Measurements from ENCODE around the gene ZSCAN25. TPM values are rescaled to one million over a fixed set of nuclear protein-coding genes. Genes with fewer than 3 reads are reported as not detected.

The ZSCAN25 gene
- polyA plus RNA-seq, 1 donor from 2014 or later = 12.2 TPM

DNA sequence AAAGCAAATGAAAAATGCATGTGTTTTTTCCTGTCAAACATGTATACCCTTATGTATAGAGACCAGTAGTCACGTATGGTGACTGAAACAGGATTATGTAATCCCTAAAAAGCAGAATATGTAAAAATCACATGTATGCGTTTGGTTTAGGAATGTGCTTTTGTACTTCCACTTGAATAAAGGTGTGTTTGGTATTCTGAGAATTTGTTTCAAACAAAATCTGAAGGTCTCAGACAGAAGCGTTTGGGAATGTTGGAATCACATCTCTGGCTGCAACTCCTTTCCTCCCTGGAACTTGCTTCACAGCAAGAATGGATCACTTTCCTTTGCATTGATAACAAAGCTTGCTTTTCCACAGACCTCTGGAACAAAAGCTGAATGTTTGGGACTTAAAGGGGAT lies 40.5 kb upstream of the ZSCAN25 start:
- Histone ChIP-seq H3F3A (ENCODE audit: insufficient read depth, low read length, poor library complexity, severe bottlenecking) (no peaks in the 10 kb centered on the region), H3K4me3 (ENCODE audit: low read length) (no peak overlapping the region), H3K27me3 (ENCODE audit: insufficient read depth, low read depth, low read length) (no peaks in the 10 kb centered on the region), H3K4me2 (ENCODE audit: low read length) (no peak overlapping the region), H3K79me2 (replicated peaks; ENCODE audit: insufficient read depth, low read length) (no peaks in the 10 kb centered on the region), H3K9ac (ENCODE audit: low read length) (no peak overlapping the region), H3K9me3 (ENCODE audit: low read length) (no peaks in the 10 kb centered on the region), H2AFZ (ENCODE audit: low read depth, low read length) (no peak overlapping the region), H3K9me2 (ENCODE audit: insufficient read depth, low read length) (no peaks in the 10 kb centered on the region), H3K36me3 (ENCODE audit: insufficient read depth, low read length) (peaks cover 3% of the 10 kb centered on the region), H4K20me1 (ENCODE audit: insufficient read depth) (no peaks in the 10 kb centered on the region), H3K27ac (ENCODE audit: low read length) (no peak overlapping the region)
- TF ChIP-seq MXI1 (conservative IDR thresholded peaks at IDR 0.05; ENCODE audit: poor library complexity, severe bottlenecking) (no peak), EP300 (conservative IDR thresholded peaks at IDR 0.05; ENCODE audit: poor library complexity, severe bottlenecking) (no peak)
- TF ChIP-seq, protein P1, sequence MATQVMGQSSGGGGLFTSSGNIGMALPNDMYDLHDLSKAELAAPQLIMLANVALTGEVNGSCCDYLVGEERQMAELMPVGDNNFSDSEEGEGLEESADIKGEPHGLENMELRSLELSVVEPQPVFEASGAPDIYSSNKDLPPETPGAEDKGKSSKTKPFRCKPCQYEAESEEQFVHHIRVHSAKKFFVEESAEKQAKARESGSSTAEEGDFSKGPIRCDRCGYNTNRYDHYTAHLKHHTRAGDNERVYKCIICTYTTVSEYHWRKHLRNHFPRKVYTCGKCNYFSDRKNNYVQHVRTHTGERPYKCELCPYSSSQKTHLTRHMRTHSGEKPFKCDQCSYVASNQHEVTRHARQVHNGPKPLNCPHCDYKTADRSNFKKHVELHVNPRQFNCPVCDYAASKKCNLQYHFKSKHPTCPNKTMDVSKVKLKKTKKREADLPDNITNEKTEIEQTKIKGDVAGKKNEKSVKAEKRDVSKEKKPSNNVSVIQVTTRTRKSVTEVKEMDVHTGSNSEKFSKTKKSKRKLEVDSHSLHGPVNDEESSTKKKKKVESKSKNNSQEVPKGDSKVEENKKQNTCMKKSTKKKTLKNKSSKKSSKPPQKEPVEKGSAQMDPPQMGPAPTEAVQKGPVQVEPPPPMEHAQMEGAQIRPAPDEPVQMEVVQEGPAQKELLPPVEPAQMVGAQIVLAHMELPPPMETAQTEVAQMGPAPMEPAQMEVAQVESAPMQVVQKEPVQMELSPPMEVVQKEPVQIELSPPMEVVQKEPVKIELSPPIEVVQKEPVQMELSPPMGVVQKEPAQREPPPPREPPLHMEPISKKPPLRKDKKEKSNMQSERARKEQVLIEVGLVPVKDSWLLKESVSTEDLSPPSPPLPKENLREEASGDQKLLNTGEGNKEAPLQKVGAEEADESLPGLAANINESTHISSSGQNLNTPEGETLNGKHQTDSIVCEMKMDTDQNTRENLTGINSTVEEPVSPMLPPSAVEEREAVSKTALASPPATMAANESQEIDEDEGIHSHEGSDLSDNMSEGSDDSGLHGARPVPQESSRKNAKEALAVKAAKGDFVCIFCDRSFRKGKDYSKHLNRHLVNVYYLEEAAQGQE (IDR thresholded peaks at IDR 0.05; ENCODE audit: borderline replicate concordance) = no peak

DNA sequence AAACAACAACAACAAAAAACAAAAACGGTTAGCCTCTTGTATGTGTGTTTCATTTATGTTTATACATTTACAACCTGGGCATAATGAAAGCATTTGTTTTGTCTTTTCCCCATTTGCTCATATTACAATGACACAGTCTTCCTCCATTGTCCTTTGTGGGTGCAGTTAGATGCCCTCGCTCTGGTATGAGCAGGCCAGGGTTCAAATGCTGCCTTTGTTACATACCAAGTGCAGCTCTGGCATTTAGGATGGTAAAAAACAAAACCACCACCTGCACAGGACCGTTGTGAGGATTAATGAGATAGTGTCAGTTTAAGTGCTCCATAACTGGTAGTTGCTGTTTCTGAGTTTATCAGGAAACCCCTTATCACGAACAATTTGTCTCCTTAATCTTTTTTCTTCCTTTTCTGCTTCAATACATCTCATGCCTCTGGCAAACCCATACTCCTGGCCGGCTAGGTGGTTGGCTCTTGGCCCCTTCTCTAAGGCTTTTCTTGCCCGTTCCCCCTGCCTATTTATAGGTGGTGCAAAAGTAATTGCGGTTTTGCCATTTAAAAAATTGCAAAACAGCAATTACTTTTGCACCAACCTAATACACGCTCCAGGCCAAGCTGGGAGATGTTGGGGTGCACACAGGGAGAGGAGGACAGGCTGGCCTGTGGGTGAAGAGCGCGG lies 37.3 kb upstream of the ZSCAN25 start:
- TF ChIP-seq EZH2 (IDR thresholded peaks at IDR 0.05; ENCODE audit: borderline replicate concordance, insufficient read depth, low read length, poor library complexity, severe bottlenecking) = no peak
- TF ChIP-seq, protein P1 (IDR thresholded peaks at IDR 0.05; ENCODE audit: borderline replicate concordance) = no peak
- TF ChIP-seq, protein P2, sequence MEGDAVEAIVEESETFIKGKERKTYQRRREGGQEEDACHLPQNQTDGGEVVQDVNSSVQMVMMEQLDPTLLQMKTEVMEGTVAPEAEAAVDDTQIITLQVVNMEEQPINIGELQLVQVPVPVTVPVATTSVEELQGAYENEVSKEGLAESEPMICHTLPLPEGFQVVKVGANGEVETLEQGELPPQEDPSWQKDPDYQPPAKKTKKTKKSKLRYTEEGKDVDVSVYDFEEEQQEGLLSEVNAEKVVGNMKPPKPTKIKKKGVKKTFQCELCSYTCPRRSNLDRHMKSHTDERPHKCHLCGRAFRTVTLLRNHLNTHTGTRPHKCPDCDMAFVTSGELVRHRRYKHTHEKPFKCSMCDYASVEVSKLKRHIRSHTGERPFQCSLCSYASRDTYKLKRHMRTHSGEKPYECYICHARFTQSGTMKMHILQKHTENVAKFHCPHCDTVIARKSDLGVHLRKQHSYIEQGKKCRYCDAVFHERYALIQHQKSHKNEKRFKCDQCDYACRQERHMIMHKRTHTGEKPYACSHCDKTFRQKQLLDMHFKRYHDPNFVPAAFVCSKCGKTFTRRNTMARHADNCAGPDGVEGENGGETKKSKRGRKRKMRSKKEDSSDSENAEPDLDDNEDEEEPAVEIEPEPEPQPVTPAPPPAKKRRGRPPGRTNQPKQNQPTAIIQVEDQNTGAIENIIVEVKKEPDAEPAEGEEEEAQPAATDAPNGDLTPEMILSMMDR (IDR thresholded peaks at IDR 0.05; ENCODE audit: poor library complexity, severe bottlenecking) = no peak
- no peak for TF ChIP-seq SMC3 (conservative IDR thresholded peaks at IDR 0.05; ENCODE audit: poor library complexity)
- no peak for TF ChIP-seq MXI1 (conservative IDR thresholded peaks at IDR 0.05; ENCODE audit: poor library complexity, severe bottlenecking)
- TF ChIP-seq TAF1 (IDR thresholded peaks at IDR 0.05; ENCODE audit: low read depth) = no peak
- no peak for TF ChIP-seq POLR2AphosphoS5 (IDR thresholded peaks at IDR 0.05)
- TF ChIP-seq RAD21 (conservative IDR thresholded peaks at IDR 0.05) = no peak
- H3F3A ChIP-seq (ENCODE audit: insufficient read depth, low read length, poor library complexity, severe bottlenecking) = no peaks in the 10 kb centered on the region
- no peaks in the 10 kb centered on the region for H3K79me2 ChIP-seq (replicated peaks; ENCODE audit: insufficient read depth, low read length)
- H3K27me3 ChIP-seq (ENCODE audit: insufficient read depth, low read depth, low read length) = no peaks in the 10 kb centered on the region
- no peak overlapping the region for H3K4me2 ChIP-seq (ENCODE audit: low read length)
- no peaks in the 10 kb centered on the region for H3K9me3 ChIP-seq (ENCODE audit: low read length)
- peak overlapping the region; percentile 67 for H3K4me3 ChIP-seq (ENCODE audit: low read length)
- H3K9me2 ChIP-seq (ENCODE audit: insufficient read depth, low read length) = no peaks in the 10 kb centered on the region
- H2AFZ ChIP-seq (ENCODE audit: low read depth, low read length) = peak overlapping the region; percentile 79
- no peaks in the 10 kb centered on the region for H4K20me1 ChIP-seq (ENCODE audit: insufficient read depth)
- no peak overlapping the region for H3K27ac ChIP-seq (ENCODE audit: low read length)
- peak overlapping the region; percentile 64 for H3K9ac ChIP-seq (ENCODE audit: low read length)
- no peaks in the 10 kb centered on the region for H3K36me3 ChIP-seq (ENCODE audit: insufficient read depth, low read length)

Data from neural cell (in vitro differentiated cells).